HG02610 (cell line): Measurements from ENCODE around the gene STXBP6.

ENCODE experiments used
- ATAC-seq: cut with Tn5 transposase; IDR thresholded peaks from one replicate; pipeline ENCODE4 v1.9.1; 2021; ENCODE audit warnings: mild to moderate bottlenecking, moderate library complexity; ENCODE audit not compliant: unreplicated experiment

STXBP6 gene

DNA sequence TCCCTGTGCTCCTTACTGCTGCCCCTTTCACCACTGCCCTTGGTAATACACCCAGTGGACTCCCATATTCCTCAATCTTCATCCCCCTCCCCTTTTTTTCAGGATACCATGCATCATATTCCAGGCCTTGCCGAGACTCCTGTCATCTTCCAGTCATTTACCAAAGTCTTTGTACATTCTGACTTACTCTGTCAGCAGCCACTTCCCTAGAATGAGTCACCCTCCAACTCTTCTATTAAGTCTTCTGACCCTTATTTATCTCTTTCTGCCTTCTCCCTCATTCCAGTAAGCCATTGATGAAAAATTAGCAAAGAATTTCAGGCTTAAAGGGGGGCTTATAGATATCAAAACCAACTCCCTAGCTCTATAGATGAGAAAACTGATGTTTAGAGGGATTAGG lies 128.0 kb downstream of the STXBP6 start:
- ATAC-seq = no peak

DNA sequence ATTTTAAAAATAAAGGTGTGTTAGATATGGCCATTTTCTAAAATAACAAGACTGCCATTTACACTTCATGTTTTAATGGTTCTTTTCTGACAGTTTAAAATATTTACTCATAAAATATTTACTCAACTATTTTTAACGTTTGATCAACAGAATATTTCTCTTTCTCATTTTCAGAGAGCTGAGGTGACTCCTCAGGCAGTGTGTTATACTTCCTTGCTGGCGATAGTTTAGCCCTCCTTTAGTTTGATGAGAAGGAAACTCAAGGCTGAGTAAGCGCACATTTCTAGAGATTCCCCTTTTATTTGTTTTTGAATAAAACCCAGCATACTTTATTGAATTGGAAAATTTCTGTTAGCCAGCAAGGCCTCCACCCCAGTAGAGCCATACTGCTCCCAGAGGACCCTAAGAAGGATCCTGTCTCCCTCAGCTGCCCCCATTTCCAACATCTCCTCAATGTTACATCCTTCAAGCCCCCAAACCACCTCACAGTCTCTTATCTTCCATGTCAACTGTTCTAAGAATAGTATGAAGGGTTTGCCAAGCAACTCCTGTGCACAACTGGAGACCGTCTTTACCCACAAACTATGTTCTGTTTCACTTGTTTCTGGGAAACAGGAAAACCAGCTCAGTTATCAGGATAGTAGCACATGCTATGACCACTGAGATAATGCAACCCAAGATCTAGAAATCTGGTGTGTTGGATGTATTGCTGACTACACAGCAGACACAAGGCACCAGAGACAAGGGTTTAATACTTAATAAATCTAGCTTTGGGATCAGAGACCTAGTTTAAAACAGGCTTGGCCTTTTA lies 129.5 kb downstream of the STXBP6 start:
- no peak for ATAC-seq

DNA sequence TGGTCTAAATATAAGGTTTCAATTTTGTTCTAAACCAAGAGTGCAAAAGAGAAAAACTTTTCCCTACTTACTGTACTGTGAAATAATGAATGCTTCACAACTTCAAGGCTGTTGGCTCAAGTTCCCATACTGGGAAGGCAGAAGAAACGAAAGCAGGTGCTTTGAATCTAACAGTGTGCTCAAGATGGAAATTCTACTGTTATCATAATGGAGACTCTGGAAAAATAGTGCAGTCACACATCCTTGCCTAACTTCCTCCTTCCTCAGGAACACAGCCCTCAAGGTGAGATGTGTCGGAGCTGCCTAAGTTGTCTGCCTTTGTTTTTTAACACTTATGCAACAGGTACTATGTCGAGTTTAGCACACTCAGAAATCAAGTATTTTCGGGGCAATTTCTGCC lies 131.1 kb downstream of the STXBP6 start:
- no peak for ATAC-seq

DNA sequence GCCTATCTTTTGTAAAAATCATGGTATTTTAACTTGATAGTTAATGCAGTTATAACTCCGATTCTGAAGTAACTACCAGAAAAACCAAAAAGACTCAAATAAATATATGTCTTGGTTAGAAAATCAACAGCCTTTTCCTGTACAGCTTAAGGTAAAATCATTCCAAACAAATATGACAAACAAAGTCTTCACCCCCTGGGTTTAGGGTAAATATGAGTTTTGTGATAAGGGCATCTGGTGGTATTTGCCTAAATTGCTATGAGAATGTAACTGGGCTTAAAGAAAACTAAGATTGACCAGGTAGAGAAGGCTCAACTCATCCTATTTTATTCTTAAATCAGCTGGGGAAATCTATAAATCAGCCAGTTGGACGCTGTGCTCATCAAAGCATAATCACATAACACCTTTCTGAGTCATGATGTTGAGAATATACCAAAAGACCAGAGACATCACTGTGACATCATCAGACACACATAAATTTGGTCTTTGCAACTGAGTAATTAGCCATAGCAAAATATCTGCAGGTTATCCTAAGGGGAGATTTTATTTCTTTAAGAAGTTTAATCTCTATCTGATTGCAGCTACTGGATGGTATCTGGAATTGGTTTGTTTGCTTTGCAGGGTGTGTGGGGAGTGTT lies 133.9 kb downstream of the STXBP6 start:
- no peak for ATAC-seq

DNA sequence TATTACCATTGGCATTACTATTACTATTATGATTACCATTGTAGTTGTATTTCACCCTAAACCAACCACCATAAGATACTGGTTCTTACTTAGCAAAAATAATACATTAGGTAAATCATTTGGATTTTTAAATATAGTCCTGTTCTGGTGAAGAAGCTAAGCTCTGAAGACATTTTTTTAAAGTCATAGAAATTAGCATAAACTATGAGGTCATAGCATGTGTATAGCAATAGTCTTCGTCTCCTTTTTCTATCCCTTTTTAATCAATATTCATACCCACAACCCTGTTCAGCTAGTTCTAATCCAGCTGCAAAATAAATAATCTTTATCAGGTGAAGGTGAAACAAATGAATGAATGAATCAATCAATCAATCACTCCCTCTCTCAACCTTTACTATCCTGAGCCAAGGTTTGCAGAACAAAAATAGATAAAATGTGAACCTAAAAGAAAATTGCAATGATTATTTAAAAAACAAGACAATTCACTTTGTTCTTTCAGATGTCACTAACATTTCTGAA lies 134.5 kb downstream of the STXBP6 start:
- no peak for ATAC-seq

DNA sequence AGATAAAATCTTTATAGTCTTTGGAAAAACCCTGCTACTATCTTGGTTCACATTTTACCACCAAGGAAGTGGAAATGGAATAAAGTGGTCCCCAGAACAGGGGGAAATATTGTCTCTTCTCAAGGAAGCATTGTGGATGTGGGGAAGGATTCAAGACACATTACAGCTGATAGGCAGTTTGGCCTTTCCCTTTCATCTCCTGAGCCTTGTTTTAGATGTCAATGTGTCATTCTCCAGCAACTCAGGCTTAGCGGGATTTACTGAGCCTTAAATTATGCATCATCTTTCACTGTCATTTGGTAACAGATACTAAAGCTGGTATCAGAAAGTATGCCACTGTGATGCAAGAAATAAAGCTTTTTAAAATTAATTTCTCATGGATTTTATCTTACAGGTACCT lies 136.2 kb downstream of the STXBP6 start:
- no peak for ATAC-seq

DNA sequence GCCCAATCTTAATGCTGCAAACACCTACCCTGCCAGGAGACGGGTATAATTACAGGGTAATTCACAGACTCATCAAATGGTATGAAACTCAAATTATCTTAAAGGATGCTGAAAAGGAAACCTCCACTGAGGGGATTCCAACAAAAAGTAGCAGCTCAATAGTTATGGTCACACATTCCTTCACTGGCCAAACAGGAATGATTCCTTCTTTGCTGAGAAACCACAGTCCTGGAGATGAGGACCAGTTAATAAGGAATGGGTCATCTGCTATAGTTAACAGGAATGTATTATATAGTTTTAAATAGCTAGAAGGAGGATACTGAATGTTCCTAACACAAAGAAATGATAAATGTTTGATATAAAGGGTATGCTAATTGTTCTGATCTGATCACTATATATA lies 136.9 kb downstream of the STXBP6 start:
- no peak for ATAC-seq

DNA sequence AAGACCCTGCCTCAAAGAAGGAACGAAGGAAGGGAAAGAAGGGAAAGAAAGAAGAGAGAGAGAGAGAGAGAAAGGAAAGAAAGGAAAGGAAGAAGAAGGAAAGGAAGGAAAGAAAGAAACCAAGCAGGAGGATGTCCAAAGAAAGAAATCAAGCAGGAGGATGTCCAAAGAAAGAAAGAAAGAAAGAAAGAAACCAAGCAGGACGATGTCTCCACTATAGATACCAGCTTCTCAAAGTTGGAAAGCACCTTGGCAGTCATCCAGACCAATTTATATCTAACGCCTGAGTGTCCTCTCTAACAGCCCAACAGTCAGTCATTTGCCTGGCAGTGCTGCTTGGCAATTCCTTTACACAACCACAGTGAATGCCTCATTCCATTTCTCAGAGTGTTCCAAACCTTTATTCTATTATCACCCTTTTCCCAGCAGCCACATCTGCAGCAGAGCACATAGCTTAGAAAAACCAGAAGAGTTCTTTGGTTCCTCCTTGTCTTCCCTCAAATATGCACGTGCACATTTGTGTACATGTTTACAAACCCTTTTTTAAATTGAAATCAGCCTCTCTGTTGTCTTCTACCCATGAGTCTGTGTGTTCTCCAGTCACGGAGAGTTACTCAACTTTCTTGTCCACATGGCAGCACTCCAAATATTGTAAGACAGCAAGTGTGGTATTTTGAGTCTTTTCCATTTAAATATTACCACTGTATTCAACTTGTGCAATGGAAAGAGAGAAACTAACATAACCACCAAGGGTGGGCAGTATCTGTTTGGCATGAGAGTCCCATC lies 138.4 kb downstream of the STXBP6 start:
- no peak for ATAC-seq

DNA sequence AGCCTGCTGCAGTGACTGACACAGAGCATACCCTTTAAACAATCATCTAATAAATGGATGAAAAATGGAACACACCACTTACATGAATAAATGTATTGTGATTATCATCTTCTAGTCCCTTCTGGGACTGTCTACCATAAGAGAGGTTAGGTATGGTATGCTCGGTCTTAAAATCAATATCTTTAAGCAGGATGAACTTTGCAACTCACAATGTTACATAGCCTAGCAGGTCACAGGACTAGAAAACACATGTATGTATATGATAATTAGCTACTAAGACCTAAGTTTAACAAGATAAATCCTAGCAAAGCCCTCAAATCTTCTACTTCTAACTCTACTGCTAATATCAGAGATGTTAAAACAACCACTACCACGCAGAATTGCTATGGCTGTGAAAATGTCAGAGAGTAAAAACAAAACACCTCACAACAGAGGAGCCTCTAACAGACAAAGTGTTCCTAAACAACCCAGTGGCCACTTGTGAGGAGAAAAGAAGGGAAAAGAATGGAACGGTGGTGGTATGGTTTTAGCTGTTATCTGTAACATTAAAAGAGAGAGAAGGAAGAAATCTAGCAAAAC lies 139.4 kb downstream of the STXBP6 start:
- ATAC-seq = no peak

DNA sequence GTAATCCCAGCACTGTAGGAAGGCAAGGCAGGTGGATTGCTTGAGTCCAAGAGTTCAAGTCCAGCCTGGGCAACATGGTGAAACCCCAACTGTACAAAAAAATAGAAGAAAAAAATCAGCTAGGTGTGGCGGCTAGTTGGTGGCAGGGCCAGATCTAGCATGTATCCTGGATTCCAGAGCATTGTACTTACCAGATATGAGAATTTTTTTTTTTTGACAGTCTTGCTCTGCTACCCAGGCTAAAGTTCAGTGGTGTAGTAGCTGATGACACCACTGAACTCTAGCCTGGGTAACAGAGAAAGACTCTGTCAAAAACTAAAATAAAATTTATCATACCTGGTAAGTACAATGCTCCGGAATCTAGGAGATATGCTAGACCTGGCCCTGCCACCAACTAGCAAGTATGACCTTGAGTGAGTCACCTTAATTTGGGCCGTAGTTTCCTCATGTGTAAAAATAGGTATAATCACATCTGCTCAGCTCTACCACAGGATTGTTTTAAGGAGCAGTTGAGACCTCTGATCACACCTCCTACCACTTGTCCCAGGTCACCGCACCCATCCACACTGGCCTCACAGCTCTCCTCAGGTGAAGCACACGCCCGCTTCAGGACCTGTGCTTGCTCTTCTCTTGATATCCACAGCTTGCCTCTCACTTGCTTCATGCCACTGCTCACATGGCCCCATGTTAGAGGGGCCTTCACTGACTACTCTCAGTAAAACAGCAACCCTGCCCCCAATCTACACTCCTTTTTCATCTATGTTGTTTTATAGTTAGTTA lies 140.2 kb downstream of the STXBP6 start:
- no peak for ATAC-seq

DNA sequence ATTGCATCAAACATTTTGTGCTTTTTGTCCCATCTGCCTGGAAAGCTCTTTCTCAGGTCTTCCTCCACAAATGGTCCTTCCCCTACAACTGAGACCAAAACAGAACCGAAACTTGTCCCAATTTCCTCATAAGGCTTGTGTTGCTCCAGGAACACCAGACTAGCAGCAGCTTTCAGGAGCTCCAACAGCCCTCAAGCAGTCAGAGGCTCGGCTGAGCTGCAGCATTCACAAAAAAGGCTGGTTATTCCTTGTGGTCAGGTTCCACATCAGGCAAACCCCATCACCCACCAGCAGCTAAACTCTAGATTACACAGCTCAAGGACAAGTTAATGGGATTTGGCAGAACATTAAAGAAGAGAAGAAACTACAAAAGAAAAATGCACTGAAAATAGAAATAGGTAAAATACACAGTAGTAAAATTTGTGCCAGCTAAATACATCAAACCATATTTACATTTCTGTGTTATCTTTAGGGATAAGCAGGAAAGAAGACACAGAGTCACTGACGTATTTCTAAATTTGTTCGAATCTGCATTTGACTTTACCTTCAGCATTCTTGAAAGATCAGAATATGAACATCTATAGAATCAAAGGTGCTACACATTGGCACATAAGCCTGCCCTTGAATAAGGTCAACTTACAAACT lies 141.2 kb downstream of the STXBP6 start:
- ATAC-seq = no peak

DNA sequence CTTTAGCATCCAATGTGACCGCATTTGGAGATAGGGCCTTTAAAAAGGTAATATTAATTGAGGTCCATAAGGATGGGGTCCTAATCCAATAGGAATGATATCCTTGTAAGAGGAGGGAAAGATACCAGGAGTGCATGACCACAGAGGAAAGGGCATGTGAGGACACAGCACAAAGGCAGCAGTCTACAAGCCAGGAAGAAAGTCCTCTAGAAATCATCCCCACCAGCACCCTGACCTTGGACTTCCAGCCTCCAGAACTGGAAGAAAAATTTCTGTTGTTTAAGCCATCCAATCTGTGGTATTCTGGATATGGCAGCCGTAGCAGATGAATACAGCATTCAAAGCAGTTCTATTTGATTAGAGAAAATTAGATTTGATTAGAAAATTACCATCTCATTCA lies 145.4 kb downstream of the STXBP6 start:
- ATAC-seq = no peak

DNA sequence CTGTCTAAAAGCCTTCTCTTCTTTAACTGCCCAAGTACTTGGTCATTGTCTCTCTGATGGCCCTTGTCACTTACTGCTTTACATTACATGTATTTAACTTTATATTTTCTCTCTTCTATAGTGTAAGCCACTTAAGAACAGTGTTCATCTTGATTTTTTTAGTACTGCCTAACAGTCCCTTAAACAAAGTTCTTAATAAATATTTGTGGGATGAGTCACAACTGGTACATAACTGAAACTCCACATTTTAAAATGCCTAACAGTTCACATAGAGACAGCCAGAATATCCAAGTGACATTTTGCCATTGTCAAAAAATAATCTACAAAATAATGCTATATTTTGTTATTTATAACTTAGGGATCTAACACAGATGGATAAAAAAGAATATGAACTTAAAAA lies 146.6 kb downstream of the STXBP6 start:
- no peak for ATAC-seq

DNA sequence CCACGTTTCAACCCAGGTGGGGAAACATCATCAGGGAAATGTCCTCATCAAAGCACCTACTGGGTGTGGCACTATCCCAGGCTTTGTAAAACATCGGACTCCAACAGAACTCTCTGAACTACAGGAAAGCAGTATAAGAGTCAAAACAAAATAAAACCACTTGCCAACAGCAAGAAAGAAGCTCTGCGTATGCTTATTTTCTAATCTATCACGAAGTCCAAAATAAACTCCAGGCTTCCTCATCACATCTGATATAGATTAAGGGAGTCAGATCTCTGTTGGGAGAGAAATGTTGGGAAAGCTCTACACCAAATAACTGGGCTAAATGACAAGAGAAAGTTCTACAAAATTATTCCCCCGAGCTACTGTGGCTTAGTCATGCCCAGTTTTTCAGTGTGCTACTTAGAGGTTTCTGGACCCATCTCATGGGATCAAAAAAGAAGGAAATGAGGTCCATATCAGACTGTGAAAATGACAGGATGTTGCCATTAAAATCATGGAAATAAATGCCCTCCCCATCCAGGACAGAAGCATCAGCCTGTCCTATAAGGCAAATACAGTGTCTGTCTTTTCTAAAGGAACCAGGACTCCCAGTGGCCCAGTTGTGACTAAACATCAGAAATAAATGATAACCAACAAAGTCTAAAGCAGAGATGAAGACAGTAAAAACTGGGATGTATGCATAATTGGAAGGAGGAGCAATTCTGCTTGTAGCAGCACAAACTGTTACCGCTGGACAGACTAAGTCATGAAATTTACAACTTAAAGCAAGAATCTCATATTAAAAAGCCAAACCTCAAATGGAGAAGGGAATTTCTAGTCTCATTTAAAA lies 149.5 kb downstream of the STXBP6 start:
- no peak for ATAC-seq

DNA sequence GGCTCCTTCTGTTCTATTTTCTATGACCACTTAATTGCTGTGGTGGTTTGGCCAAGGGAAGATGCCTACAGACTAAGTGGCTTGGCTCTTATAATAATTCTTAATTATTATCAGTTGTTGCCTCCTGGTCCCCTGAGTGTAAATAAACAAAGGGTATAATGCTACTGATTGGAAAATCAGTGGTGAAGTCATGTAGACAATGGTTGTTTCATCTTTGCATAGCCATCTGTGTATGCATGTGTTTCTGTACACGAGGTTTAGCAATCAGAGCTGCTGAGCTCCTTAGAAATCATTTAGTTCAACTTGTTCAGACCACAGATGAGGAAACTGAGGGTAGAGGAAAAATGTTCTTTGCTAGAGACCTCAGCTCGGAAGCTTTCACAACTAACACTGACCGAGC lies 152.2 kb downstream of the STXBP6 start:
- ATAC-seq = no peak

DNA sequence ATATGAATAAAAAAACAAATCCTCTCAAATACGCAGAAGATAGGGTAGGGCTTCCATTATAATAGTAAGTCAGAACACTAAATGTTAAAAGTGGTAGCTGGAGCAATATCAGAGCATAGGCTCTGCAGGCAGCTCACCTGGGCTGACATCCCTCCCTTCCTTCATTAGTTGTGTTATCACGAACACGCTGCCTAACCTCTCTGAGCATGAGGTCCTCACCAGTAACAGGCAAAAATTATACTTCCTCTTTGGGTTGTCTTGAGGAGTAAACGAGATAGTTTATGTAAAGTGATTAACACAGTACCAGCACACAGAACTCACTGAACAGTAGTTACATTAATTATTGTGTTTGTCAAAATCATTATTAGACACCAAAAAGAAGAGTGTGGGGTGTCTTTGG lies 154.3 kb downstream of the STXBP6 start:
- no peak for ATAC-seq

DNA sequence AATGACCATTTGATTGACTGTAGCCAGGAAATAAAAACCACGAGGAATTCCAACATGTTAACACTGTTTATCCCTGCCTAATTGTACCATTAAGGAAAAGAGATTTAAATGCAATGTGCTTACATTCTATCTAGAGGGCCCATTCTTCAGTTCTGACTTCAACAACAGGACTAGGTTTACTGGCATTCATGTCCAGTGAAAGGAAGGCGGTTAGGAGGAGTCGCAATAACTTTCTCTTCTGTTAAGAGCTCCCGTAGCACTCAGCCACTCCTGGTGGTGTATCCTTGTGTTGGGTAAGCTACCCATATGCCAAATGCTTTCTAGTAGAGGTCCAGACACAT lies 154.7 kb downstream of the STXBP6 start:
- no peak for ATAC-seq

DNA sequence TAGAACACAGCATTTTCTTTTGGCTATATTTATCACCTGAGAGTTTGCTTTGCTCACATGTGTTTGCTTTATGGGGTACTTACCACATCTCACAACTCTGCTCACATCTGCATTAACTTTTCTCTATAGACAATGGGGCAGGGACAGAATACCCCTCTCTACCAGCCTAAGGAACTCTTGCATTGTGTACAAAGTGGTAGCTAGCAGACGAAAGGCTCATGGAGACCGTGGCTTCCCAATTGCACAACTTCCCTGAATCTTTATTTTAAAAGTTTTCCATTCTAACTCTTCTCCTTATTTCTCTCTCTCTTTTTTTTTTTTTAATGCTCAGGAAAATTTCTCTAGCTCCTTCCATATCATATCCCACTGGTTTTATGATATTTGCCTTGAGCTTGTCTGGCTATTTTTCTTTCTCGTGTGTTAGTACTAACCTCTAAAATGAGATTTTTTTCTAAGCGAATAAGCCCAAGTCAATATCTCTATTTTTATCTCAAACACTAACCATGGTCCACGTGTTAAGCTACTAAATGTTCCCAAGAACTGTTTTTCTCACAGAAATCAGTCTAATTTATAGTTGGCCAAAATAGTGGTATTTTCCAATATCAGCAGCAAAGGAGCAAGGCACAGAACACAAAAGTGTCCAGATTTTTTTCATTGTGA lies 155.2 kb downstream of the STXBP6 start:
- ATAC-seq = no peak
